ENCODE measurements around the gene MAST2.

Gene MAST2

DNA sequence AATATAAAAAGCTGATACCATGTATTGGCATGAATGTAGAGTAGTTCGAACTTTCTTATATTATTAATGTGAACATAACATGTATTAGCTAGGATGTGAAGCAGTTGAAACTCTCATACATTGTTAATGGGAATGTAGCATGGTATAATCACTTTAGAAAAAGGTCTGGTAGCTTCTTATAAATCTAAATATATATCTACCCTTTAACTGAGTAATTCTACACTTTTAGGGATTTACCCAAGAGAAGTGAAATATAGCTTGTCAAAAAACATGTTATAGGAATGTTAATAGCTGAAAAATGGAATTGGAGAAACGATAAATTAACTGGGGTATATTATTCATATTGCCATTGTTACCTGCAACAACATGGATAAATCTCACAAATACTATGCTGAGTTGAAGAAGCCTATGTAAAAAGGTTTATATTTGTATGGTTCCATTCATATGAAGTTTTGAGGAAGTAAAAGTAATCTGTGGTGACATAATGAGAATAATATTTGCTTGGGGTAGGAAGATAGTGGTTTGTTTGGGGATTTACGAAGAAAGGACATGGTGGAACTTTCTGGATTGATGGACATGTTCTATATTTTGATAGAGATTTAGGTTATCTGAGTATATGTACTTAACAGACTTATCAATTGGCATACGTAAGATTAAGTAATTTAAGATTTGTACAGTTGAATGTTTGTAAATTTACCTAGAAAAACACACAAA, 76.6 kb downstream of the MAST2 start:
- H3K4me3 ChIP-seq (ENCODE audit: low read depth, low read length) = no peak overlapping the region
- TF ChIP-seq, protein P1, sequence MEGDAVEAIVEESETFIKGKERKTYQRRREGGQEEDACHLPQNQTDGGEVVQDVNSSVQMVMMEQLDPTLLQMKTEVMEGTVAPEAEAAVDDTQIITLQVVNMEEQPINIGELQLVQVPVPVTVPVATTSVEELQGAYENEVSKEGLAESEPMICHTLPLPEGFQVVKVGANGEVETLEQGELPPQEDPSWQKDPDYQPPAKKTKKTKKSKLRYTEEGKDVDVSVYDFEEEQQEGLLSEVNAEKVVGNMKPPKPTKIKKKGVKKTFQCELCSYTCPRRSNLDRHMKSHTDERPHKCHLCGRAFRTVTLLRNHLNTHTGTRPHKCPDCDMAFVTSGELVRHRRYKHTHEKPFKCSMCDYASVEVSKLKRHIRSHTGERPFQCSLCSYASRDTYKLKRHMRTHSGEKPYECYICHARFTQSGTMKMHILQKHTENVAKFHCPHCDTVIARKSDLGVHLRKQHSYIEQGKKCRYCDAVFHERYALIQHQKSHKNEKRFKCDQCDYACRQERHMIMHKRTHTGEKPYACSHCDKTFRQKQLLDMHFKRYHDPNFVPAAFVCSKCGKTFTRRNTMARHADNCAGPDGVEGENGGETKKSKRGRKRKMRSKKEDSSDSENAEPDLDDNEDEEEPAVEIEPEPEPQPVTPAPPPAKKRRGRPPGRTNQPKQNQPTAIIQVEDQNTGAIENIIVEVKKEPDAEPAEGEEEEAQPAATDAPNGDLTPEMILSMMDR (IDR thresholded peaks at IDR 0.05; ENCODE audit: control insufficient read depth, extremely low read depth, insufficient read depth) = no peak
- no peak for DNase-seq (ENCODE audit: low read depth)

DNA sequence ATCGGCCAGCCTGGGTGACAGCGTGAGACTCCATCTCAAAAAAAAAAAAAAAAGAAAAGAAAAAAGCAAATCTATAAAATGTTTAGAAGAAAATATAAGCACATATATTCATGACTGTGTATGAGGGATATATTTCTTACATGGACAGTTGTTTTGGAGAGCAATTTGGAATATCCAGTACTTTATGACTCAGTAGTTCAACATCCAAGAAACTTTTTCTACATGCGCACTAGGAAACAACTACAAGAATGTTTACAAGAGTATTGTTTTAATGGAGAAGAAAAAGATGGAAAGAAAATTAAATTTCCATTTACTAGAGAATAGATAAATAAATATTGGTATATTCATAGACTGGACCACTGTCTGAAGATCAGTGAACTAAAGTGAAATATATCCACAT, 77.5 kb downstream of the MAST2 start:
- H3K4me3 ChIP-seq (ENCODE audit: low read depth, low read length) = no peak overlapping the region
- TF ChIP-seq, protein P1 (IDR thresholded peaks at IDR 0.05; ENCODE audit: control insufficient read depth, extremely low read depth, insufficient read depth) = no peak
- DNase-seq (ENCODE audit: low read depth) = no peak

DNA sequence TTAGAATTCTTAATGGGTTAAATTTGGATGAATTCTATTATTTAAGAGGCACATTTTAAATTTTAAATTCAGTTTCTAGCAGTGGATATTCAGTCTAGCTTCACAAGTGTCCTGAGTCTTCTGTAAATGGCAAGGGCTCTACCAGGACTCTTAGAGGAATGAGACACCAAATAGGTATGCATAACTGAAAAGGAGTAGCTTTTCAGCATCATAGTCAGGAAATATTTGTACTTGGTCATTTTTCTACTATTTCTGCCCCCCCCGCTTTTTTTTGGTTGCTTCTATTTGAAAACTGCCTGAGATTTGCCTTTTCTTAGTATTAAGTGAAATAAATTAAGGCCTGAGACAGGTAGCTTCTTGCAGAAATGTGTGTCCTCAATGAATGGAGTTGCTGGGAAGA, 80.2 kb downstream of the MAST2 start:
- H3K4me3 ChIP-seq (ENCODE audit: low read depth, low read length) = no peak overlapping the region
- TF ChIP-seq, protein P1 (IDR thresholded peaks at IDR 0.05; ENCODE audit: control insufficient read depth, extremely low read depth, insufficient read depth) = no peak
- DNase-seq (ENCODE audit: low read depth) = no peak

DNA sequence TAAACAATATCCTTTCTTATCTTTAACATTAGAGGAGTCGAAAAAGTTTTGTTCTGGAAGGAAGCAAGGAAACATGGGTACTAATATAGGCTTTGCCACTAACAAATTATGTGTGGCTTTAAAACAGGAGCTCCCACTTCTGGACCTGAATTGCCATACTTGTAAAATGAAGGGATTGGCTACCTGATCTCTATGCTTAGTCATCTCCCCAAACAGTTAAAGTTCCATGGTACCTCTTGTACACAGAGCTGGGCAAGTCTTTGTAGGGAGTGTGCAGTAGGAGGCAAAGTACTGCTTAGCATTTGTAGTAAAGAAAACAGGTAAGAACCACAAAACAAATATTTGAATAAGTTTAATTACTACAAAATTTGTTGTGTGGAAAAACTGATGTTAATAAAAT, 81.3 kb downstream of the MAST2 start:
- DNase-seq (ENCODE audit: low read depth) = peak; percentile 63
- TF ChIP-seq, protein P1 (IDR thresholded peaks at IDR 0.05; ENCODE audit: control insufficient read depth, extremely low read depth, insufficient read depth) = no peak
- H3K4me3 ChIP-seq (ENCODE audit: low read depth, low read length) = no peak overlapping the region

DNA sequence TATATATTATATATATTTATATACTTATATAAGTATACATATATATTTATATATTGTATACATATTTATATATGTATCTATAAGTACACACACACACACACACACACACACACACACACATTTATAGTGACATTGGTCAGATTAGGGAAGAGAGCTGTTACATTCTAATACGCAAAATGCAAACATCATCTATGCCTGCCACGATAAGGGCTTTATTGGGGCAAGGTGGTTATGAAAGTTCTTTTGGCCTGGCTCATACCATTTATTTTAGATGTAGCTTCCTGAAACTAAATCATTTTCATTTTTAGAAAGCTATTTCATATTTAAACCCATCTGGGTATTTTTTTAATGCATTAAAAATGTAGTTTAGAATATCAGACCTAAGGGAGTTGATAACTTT, 82.8 kb downstream of the MAST2 start:
- no peak for DNase-seq (ENCODE audit: low read depth)
- TF ChIP-seq, protein P1 (IDR thresholded peaks at IDR 0.05; ENCODE audit: control insufficient read depth, extremely low read depth, insufficient read depth) = no peak
- H3K4me3 ChIP-seq (ENCODE audit: low read depth, low read length) = no peak overlapping the region

DNA sequence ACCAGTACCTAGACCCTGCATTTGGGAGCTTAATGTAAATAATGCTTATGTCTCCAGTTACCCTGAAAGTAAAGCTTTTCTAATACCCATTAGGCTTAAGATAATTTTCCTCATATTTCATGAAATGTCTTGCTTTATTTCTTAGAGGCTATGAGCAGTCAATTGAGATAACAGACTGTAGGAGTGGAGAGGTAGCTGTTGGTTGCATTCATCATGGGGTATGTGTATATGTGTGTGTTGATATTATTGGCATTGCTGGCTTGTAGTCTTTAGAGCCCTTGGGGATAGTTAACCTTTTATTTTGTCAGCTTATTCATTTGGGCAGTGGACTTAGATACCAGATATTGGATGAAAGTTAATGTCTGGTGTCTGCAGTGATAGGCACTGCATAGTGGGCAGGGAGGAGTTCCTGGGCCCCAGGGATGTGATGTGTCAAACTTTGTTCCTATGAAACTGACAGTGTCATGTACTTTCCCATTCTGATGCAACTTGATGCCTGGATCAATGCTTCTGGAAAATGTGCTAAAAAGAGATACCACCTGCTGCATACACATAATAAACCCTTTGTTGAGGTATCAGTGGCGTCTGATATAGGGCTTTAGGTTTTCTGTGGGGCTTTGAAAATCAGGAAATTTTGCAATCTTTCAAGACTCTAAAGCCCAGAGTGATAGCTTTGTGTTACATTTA, 83.9 kb downstream of the MAST2 start:
- TF ChIP-seq, protein P1 (IDR thresholded peaks at IDR 0.05; ENCODE audit: control insufficient read depth, extremely low read depth, insufficient read depth) = no peak
- no peak for DNase-seq (ENCODE audit: low read depth)
- H3K4me3 ChIP-seq (ENCODE audit: low read depth, low read length) = no peak overlapping the region
